IPS DF 6.9 (cell line): ENCODE measurements around the gene SERPINE3.

Experiments
- DNase-seq: peaks from one replicate; pipeline ENCODE4 v3.0.0-alpha.2; 2013; ENCODE audit warnings: low read depth, low spot score
- H3K27ac ChIP-seq: one replicate; pipeline ENCODE4 v1.5.1; 2013; ENCODE audit warnings: low read length, control low read depth
- H3K27me3 ChIP-seq: 2 replicates; pipeline ENCODE4 v1.6.1; 2013; ENCODE audit warnings: mild to moderate bottlenecking, low read length; ENCODE audit not compliant: control insufficient read depth, insufficient read depth
- H3K36me3 ChIP-seq: 2 replicates; pipeline ENCODE4 v1.6.1; 2013; ENCODE audit warnings: low read length; ENCODE audit not compliant: control insufficient read depth, insufficient read depth
- H3K4me1 ChIP-seq: 2 replicates; pipeline ENCODE4 v1.6.1; 2013; ENCODE audit warnings: low read length; ENCODE audit not compliant: control insufficient read depth, insufficient read depth
- H3K4me3 ChIP-seq: 2 replicates; pipeline ENCODE4 v1.5.1; 2013; ENCODE audit warnings: mild to moderate bottlenecking, low read length
- H3K9me3 ChIP-seq: 2 replicates; pipeline ENCODE4 v1.6.1; 2013; ENCODE audit warnings: low read length, inconsistent platforms; ENCODE audit not compliant: control insufficient read depth, insufficient read depth
- WGBS: extraction: QIAGEN DNeasy Blood & Tissue Kit; methylation state at CpG from one replicate; pipeline ENCODE4 v1.1.7; 2013; ENCODE audit warnings: mixed read lengths, missing lambda C conversion rate; ENCODE audit not compliant: insufficient read length, insufficient coverage; 5-methylcytosine and 5-hydroxymethylcytosine counted together

SERPINE3 gene

GRCh38 chr13:51311957-51312520 is 27.5 kb upstream of the SERPINE3 start:
- peaks cover 1% of the 10 kb centered on the region; the same call in 1 of the 2 replicates for H3K4me1 ChIP-seq
- no peaks in the 10 kb centered on the region for H3K9me3 ChIP-seq
- no CpG with 5 or more reads among the region's 5 CpGs for WGBS
- H3K4me3 ChIP-seq: no peak overlapping the region
- no peaks in the 10 kb centered on the region for H3K36me3 ChIP-seq
- H3K27ac ChIP-seq: no peak overlapping the region
- no peaks in the 10 kb centered on the region for H3K27me3 ChIP-seq
- no peak for DNase-seq

- no peak overlapping the region for H3K4me3 ChIP-seq
- H3K36me3 ChIP-seq: no peaks in the 10 kb centered on the region
- H3K4me1 ChIP-seq: peaks cover 1% of the 10 kb centered on the region; the same call in 1 of the 2 replicates
- no CpG with 5 or more reads among the region's 1 CpG for WGBS
- no peak for DNase-seq
- no peak overlapping the region for H3K27ac ChIP-seq
- no peaks in the 10 kb centered on the region for H3K27me3 ChIP-seq
- H3K9me3 ChIP-seq: no peaks in the 10 kb centered on the region
Measured at GRCh38 chr13:51313619-51314018, 25.9 kb upstream of the SERPINE3 start.

GRCh38 chr13:51317262-51317661 is 22.2 kb upstream of the SERPINE3 start:
- peaks cover 1% of the 10 kb centered on the region; the same call in 1 of the 2 replicates for H3K4me1 ChIP-seq
- H3K4me3 ChIP-seq: no peak overlapping the region
- DNase-seq: no peak
- no peaks in the 10 kb centered on the region for H3K9me3 ChIP-seq
- no peaks in the 10 kb centered on the region for H3K36me3 ChIP-seq
- no CpG with 5 or more reads among the region's 1 CpG for WGBS
- no peak overlapping the region for H3K27ac ChIP-seq
- no peaks in the 10 kb centered on the region for H3K27me3 ChIP-seq

- Histone ChIP-seq H3K4me1 (peaks cover 1% of the 10 kb centered on the region; the same call in 1 of the 2 replicates), H3K27me3 (no peaks in the 10 kb centered on the region), H3K4me3 (no peak overlapping the region), H3K36me3 (no peaks in the 10 kb centered on the region), H3K27ac (no peak overlapping the region), H3K9me3 (no peaks in the 10 kb centered on the region)
- WGBS: no CpG with 5 or more reads among the region's 2 CpGs
- DNase-seq: no peak
Measured at GRCh38 chr13:51318015-51318414, 21.5 kb upstream of the SERPINE3 start.

GRCh38 chr13:51318876-51319275 is 20.6 kb upstream of the SERPINE3 start:
- no peaks in the 10 kb centered on the region for H3K36me3 ChIP-seq
- H3K27ac ChIP-seq: no peak overlapping the region
- no peak overlapping the region for H3K4me3 ChIP-seq
- no peaks in the 10 kb centered on the region for H3K27me3 ChIP-seq
- DNase-seq: no peak
- WGBS: no CpG with 5 or more reads among the region's 3 CpGs
- H3K4me1 ChIP-seq: peaks cover 1% of the 10 kb centered on the region; the same call in 1 of the 2 replicates
- no peaks in the 10 kb centered on the region for H3K9me3 ChIP-seq

GRCh38 chr13:51321836-51322235 is 17.7 kb upstream of the SERPINE3 start:
- Histone ChIP-seq H3K27me3 (no peaks in the 10 kb centered on the region), H3K9me3 (no peaks in the 10 kb centered on the region), H3K4me3 (no peak overlapping the region), H3K36me3 (no peaks in the 10 kb centered on the region), H3K27ac (no peak overlapping the region), H3K4me1 (0 out of 2 replicates have a peak, but pooled peaks cover 3% of the 10 kb centered on the region)
- WGBS: no CpG with 5 or more reads among the region's 2 CpGs
- no peak for DNase-seq

GRCh38 chr13:51322826-51323225 is 16.7 kb upstream of the SERPINE3 start:
- Histone ChIP-seq H3K4me1 (0 out of 2 replicates have a peak, but pooled peaks cover 3% of the 10 kb centered on the region), H3K27ac (no peak overlapping the region), H3K27me3 (no peaks in the 10 kb centered on the region), H3K9me3 (no peaks in the 10 kb centered on the region), H3K36me3 (no peaks in the 10 kb centered on the region), H3K4me3 (no peak overlapping the region)
- DNase-seq: no peak
- WGBS: no CpG with 5 or more reads among the region's 3 CpGs

- Histone ChIP-seq H3K9me3 (no peaks in the 10 kb centered on the region), H3K4me3 (no peak overlapping the region), H3K4me1 (0 out of 2 replicates have a peak, but pooled peaks cover 3% of the 10 kb centered on the region), H3K27ac (no peak overlapping the region), H3K36me3 (no peaks in the 10 kb centered on the region), H3K27me3 (no peaks in the 10 kb centered on the region)
- no peak for DNase-seq
- no CpG with 5 or more reads among the region's 5 CpGs for WGBS
Measured at GRCh38 chr13:51323824-51324511, 15.5 kb upstream of the SERPINE3 start.

- Histone ChIP-seq H3K27me3 (no peaks in the 10 kb centered on the region), H3K9me3 (no peaks in the 10 kb centered on the region), H3K4me1 (0 out of 2 replicates have a peak, but pooled peaks cover 3% of the 10 kb centered on the region), H3K27ac (no peak overlapping the region), H3K36me3 (no peaks in the 10 kb centered on the region), H3K4me3 (no peak overlapping the region)
- no CpG with 5 or more reads among the region's 14 CpGs for WGBS
- no peak for DNase-seq
Measured at GRCh38 chr13:51324714-51325420, 14.6 kb upstream of the SERPINE3 start.

GRCh38 chr13:51325837-51326236 is 13.7 kb upstream of the SERPINE3 start:
- H3K4me1 ChIP-seq: 0 out of 2 replicates have a peak, but pooled peaks cover 3% of the 10 kb centered on the region
- H3K27ac ChIP-seq: no peak overlapping the region
- H3K9me3 ChIP-seq: no peaks in the 10 kb centered on the region
- no peak overlapping the region for H3K4me3 ChIP-seq
- no peaks in the 10 kb centered on the region for H3K27me3 ChIP-seq
- WGBS: no CpG with 5 or more reads among the region's 6 CpGs
- no peaks in the 10 kb centered on the region for H3K36me3 ChIP-seq
- no peak for DNase-seq
